Stimulated activated naive CD8-positive, alpha-beta T cell treated with anti-CD3 and anti-CD28 coated beads, Interleukin-15, Interleukin-2, amounts not matched to agents 100 U/mL and 50 U/mL, for 24 hours (primary cell): Measurements from ENCODE around the gene MTR.
A peak's percentile ranks its signal among the peaks of the same experiment; 100 is the strongest.
"Not testable (repeated sequence)": the region's sequence is repeated elsewhere in the genome, so short reads cannot be mapped to it uniquely, and the experiment has no call there.

Source experiments
- ATAC-seq: fragments of 150-1000 bp; cut with Tn5 transposase; one replicate; pipeline ENCODE4 v1.10.0; 2021
- DNase-seq: peaks from one replicate; pipeline ENCODE4 v3.0.0; 2021

MTR gene

GRCh38 chr1:236904892-236905741, 110.0 kb downstream of the MTR start:
- no peak for DNase-seq

GRCh38 chr1:236907205-236907604, 112.1 kb downstream of the MTR start:
- DNase-seq (no peak), ATAC-seq (no peak)

More at GRCh38 chr1:236904892-236905741, 110.0 kb downstream of the MTR start:
- peak; percentile 72 for ATAC-seq

- DNase-seq, result no peak
- ATAC-seq, result no peak
These were observed 113.6 kb downstream of the MTR start for GRCh38 chr1:236908669-236909068.

- ATAC-seq, result not testable (repeated sequence)
These were observed 116.0 kb downstream of the MTR start for GRCh38 chr1:236911047-236911446.

GRCh38 chr1:236913371-236914037, 118.4 kb downstream of the MTR start:
- DNase-seq, result no peak

More at GRCh38 chr1:236911047-236911446, 116.0 kb downstream of the MTR start:
- not testable (repeated sequence) for DNase-seq

GRCh38 chr1:236914375-236914774, 119.3 kb downstream of the MTR start:
- ATAC-seq (no peak), DNase-seq (no peak)

More at GRCh38 chr1:236913371-236914037, 118.4 kb downstream of the MTR start:
- peak; percentile 96 for ATAC-seq

GRCh38 chr1:236916131-236916800, 121.2 kb downstream of the MTR start:
- DNase-seq (no peak), ATAC-seq (no peak)

GRCh38 chr1:236917448-236917847, 122.4 kb downstream of the MTR start:
- ATAC-seq (no peak), DNase-seq (no peak)

GRCh38 chr1:236920286-236920894, 125.3 kb downstream of the MTR start:
- no peak for ATAC-seq
- no peak for DNase-seq

GRCh38 chr1:236921610-236922009, 126.5 kb downstream of the MTR start:
- DNase-seq, result no peak
- no peak for ATAC-seq

- no peak for DNase-seq
- ATAC-seq, result no peak
These were observed 127.1 kb downstream of the MTR start for GRCh38 chr1:236922190-236922589.

GRCh38 chr1:236925386-236925785, 130.3 kb downstream of the MTR start:
- ATAC-seq (no peak), DNase-seq (no peak)

GRCh38 chr1:236930503-236930902, 135.4 kb downstream of the MTR start:
- DNase-seq (no peak), ATAC-seq (no peak)

GRCh38 chr1:236938760-236939159, 143.7 kb downstream of the MTR start:
- ATAC-seq (no peak), DNase-seq (no peak)

- ATAC-seq (no peak), DNase-seq (no peak)
These were observed 147.3 kb downstream of the MTR start for GRCh38 chr1:236942431-236942830.

GRCh38 chr1:236944556-236944955, 149.5 kb downstream of the MTR start:
- no peak for ATAC-seq
- no peak for DNase-seq

- DNase-seq, result no peak
- no peak for ATAC-seq
These were observed 149.9 kb downstream of the MTR start for GRCh38 chr1:236945002-236945401.

- DNase-seq, result no peak
- ATAC-seq, result no peak
These were observed 152.7 kb downstream of the MTR start for GRCh38 chr1:236947794-236948193.

GRCh38 chr1:236948381-236948780, 153.3 kb downstream of the MTR start:
- ATAC-seq (no peak), DNase-seq (no peak)

GRCh38 chr1:236948996-236949395, 153.9 kb downstream of the MTR start:
- no peak for DNase-seq
- no peak for ATAC-seq

GRCh38 chr1:236950365-236950764, 155.3 kb downstream of the MTR start:
- no peak for ATAC-seq
- no peak for DNase-seq

GRCh38 chr1:236951672-236952071, 156.6 kb downstream of the MTR start:
- no peak for ATAC-seq
- DNase-seq, result no peak
